IMR-90 (cell line): Measurements from ENCODE around the gene DGKH. TPM values are rescaled to one million over a fixed set of nuclear protein-coding genes. Genes with fewer than 3 reads are reported as not detected.
A peak's percentile ranks its signal among the peaks of the same experiment; 100 is the strongest.

Source experiments
- ATAC-seq: fragments of 200-7000 bp; cut with Tn5 transposase; 2 replicates; pipeline ENCODE4 v1.9.1; 2020; ENCODE audit warnings: low read depth, mild to moderate bottlenecking, moderate library complexity
- BruUV-seq: library from RNA; stranded (reverse); fragments of 400-500 nt; replicated peaks from 2 replicates; lab custom pipeline; 2021; lab: Mats Ljungman, UMichigan
- CTCF ChIA-PET: fragments of 300-600 bp; formaldehyde crosslinking; extraction: SDS; loops from one replicate; lab custom pipeline; 2021; ENCODE audit warnings: antibody characterized with exemption; lab: Yijun Ruan, JAX
- POLR2A ChIA-PET: fragments of 300-600 bp; sonication (Branson Sonifier 250); formaldehyde crosslinking; loops from one replicate; lab custom pipeline; 2022; ENCODE audit warnings: antibody characterized with exemption; ENCODE audit not compliant: unreplicated experiment; lab: Charles Lee
- DNase-seq: peaks from one replicate; pipeline ENCODE4 v3.0.0; 2013
- H2AFZ ChIP-seq: replicated peaks from 2 replicates; pipeline ENCODE3; 2013; ENCODE audit warnings: low read length, mild to moderate bottlenecking; ENCODE audit not compliant: poor library complexity
- H2AK5ac ChIP-seq: 2 replicates; pipeline ENCODE4 v1.6.1; 2013; ENCODE audit warnings: low read depth, low read length, inconsistent platforms
- H2AK9ac ChIP-seq: replicated peaks from 2 replicates; pipeline ENCODE3; 2013; ENCODE audit warnings: mild to moderate bottlenecking, low read depth, low read length, moderate library complexity; ENCODE audit not compliant: poor library complexity
- H2BK120ac ChIP-seq: 2 replicates; pipeline ENCODE4 v1.6.1; 2013; ENCODE audit warnings: low read depth, low read length, inconsistent platforms
- H2BK15ac ChIP-seq: 3 replicates; pipeline ENCODE4 v1.6.1; 2013; ENCODE audit warnings: low read depth, low read length, inconsistent platforms
- H2BK20ac ChIP-seq: 2 replicates; pipeline ENCODE4 v1.6.1; 2013; ENCODE audit warnings: low read depth, mild to moderate bottlenecking, inconsistent platforms, low read length, moderate library complexity
- H2BK5ac ChIP-seq: 2 replicates; pipeline ENCODE4 v1.6.1; 2013; ENCODE audit warnings: mild to moderate bottlenecking, low read depth, low read length, inconsistent platforms; ENCODE audit not compliant: poor library complexity, severe bottlenecking
- H3K14ac ChIP-seq: replicated peaks from 2 replicates; pipeline ENCODE4 v1.6.1; 2013; ENCODE audit warnings: low read depth, low read length, inconsistent platforms
- H3K18ac ChIP-seq: 2 replicates; pipeline ENCODE4 v1.6.1; 2013; ENCODE audit warnings: low read depth, low read length, control low read depth
- H3K23ac ChIP-seq: 2 replicates; pipeline ENCODE4 v1.6.1; 2013; ENCODE audit warnings: low read depth, low read length, inconsistent platforms
- H3K27ac ChIP-seq: 2 replicates; pipeline ENCODE4 v1.5.1; 2013; ENCODE audit warnings: mild to moderate bottlenecking, control low read depth, low read length; ENCODE audit not compliant: insufficient read depth
- H3K27me3 ChIP-seq: 2 replicates; pipeline ENCODE4 v1.6.1; 2013; ENCODE audit warnings: low read length; ENCODE audit not compliant: control insufficient read depth, insufficient read depth
- H3K36me3 ChIP-seq: 2 replicates; pipeline ENCODE4 v1.6.1; 2013; ENCODE audit warnings: low read length, mixed read lengths; ENCODE audit not compliant: control insufficient read depth, insufficient read depth
- H3K4ac ChIP-seq: 2 replicates; pipeline ENCODE4 v1.6.1; 2013; ENCODE audit warnings: low read depth, low read length, inconsistent platforms
- H3K4me1 ChIP-seq: 2 replicates; pipeline ENCODE4 v1.6.1; 2013; ENCODE audit warnings: low read length, mixed read lengths; ENCODE audit not compliant: control insufficient read depth, insufficient read depth
- H3K4me2 ChIP-seq: 2 replicates; pipeline ENCODE4 v1.6.1; 2013; ENCODE audit warnings: low read depth, mild to moderate bottlenecking, control low read depth, low read length, moderate library complexity
- H3K4me3 ChIP-seq: 2 replicates; pipeline ENCODE4 v1.5.1; 2013; ENCODE audit warnings: low read depth, mild to moderate bottlenecking, control low read depth, low read length, moderate library complexity; ENCODE audit not compliant: insufficient read depth
- H3K56ac ChIP-seq: 2 replicates; pipeline ENCODE4 v1.6.1; 2013; ENCODE audit warnings: low read length, inconsistent platforms; ENCODE audit not compliant: insufficient read depth; ENCODE audit errors: extremely low read depth
- H3K79me1 ChIP-seq, 2 experiments: 2 replicates each; pipeline ENCODE4 v1.6.1; 2013; ENCODE audit warnings: low read length in 2 of 2, inconsistent platforms in 1 of 2, low read depth in 1 of 2
- H3K9ac ChIP-seq: 2 replicates; pipeline ENCODE4 v1.6.1; 2013; ENCODE audit warnings: low read depth, low read length, control low read depth
- H3K9me1 ChIP-seq: 2 replicates; pipeline ENCODE4 v1.6.1; 2013; ENCODE audit warnings: low read length, inconsistent platforms; ENCODE audit not compliant: insufficient read depth
- H3K9me3 ChIP-seq: 2 replicates; pipeline ENCODE4 v1.6.1; 2013; ENCODE audit warnings: low read length; ENCODE audit not compliant: control insufficient read depth, insufficient read depth
- H4K20me1 ChIP-seq: 2 replicates; pipeline ENCODE4 v1.6.1; 2013; ENCODE audit warnings: low read length, inconsistent platforms; ENCODE audit not compliant: insufficient read depth
- H4K5ac ChIP-seq: 2 replicates; pipeline ENCODE4 v1.6.1; 2013; ENCODE audit warnings: mild to moderate bottlenecking, low read depth, low read length, control low read depth
- H4K8ac ChIP-seq, 2 experiments: 2 replicates each; pipeline ENCODE4 v1.6.1; 2013; ENCODE audit warnings: low read depth in 2 of 2, low read length in 2 of 2, control low read depth in 1 of 2, inconsistent platforms in 1 of 2
- H4K91ac ChIP-seq: 2 replicates; pipeline ENCODE4 v1.6.1; 2013; ENCODE audit warnings: low read depth, low read length, inconsistent platforms; ENCODE audit not compliant: insufficient read depth
- CEBPB ChIP-seq: IDR thresholded peaks from 2 replicates; pipeline ENCODE4 v1.6.1; 2012; ENCODE audit warnings: low read depth, low read length, improper control_type of control experiment
- CHD1 ChIP-seq: IDR thresholded peaks from 2 replicates; pipeline ENCODE4 v1.6.1; 2012; ENCODE audit warnings: low read depth, low read length, improper control_type of control experiment
- ELK1 ChIP-seq: fragments of 150-350 bp; IDR thresholded peaks from 2 replicates; pipeline ENCODE4 v1.6.1; 2016; ENCODE audit warnings: low read depth, mild to moderate bottlenecking, low read length, moderate library complexity, borderline replicate concordance
- FOS ChIP-seq: fragments of 150-350 bp; IDR thresholded peaks from 2 replicates; pipeline ENCODE4 v1.6.1; 2016; ENCODE audit warnings: low read depth, low read length
- MAZ ChIP-seq: IDR thresholded peaks from 2 replicates; pipeline ENCODE4 v1.6.1; 2012; ENCODE audit warnings: low read depth, mild to moderate bottlenecking, low read length, improper control_type of control experiment, moderate library complexity, borderline replicate concordance
- RAD21 ChIP-seq: IDR thresholded peaks from 2 replicates; pipeline ENCODE4 v1.6.1; 2012; ENCODE audit warnings: low read length, improper control_type of control experiment
- RFX5 ChIP-seq: IDR thresholded peaks from 2 replicates; pipeline ENCODE4 v1.8.0; 2012; ENCODE audit warnings: low read depth, mild to moderate bottlenecking, low read length, moderate library complexity
- USF2 ChIP-seq: fragments of 150-350 bp; IDR thresholded peaks from 2 replicates; pipeline ENCODE4 v1.6.1; 2017; ENCODE audit warnings: mild to moderate bottlenecking, antibody characterized with exemption, low read length, low read depth
- WGBS, 2 experiments: methylation state at CpG; one replicate each; pipeline versions ENCODE4 v1.1.5 to v1.1.7; 2013; ENCODE audit warnings: missing lambda C conversion rate in 2 of 2; ENCODE audit not compliant: insufficient read length in 1 of 2; ENCODE audit errors: extremely low coverage in 2 of 2; 5-methylcytosine and 5-hydroxymethylcytosine counted together
- dilution Hi-C: fragments of 300-500 bp; cut with HindIII; formaldehyde crosslinking; loops from one replicate; pipeline ENCODE4 v1.14.3; 2018; ENCODE audit warnings: low sequenced_read_pairs; ENCODE audit not compliant: unreplicated experiment
- in situ Hi-C: fragments of 300-500 bp; cut with MboI; formaldehyde crosslinking; loops from 3 replicates; pipeline ENCODE4 v1.14.3; 2019; ENCODE audit warnings: low sequenced_read_pairs, inconsistent platforms, mixed read lengths
- intact Hi-C: fragments of 100-400 bp; cut with micrococcal nuclease; formaldehyde crosslinking; loops from 2 replicates; pipeline ENCODE4 v1.10.0; 2022
- polyA plus RNA-seq, 3 experiments: library from polyadenylated mRNA; depleted of rRNA; stranded (reverse); fragments of >200 nt; gene quantifications; 2 replicates each; pipeline ENCODE4 v1.2.3, GENCODE V29; 2012; ENCODE audit warnings: low replicate concordance in 1 of 3
- total RNA-seq: library from RNA; depleted of rRNA; stranded (reverse); fragments of >200 nt; gene quantifications from 2 replicates; pipeline ENCODE4 v1.2.3, GENCODE V29; 2012

DGKH gene
- total and polyA plus RNA-seq, 2 of the 4 experiments (the other 2 are of a cell fraction): 2.0 to 13.4 TPM

- TF ChIP-seq RAD21 (no peak), ELK1 (no peak), USF2 (no peak), FOS (no peak), RFX5 (no peak), MAZ (no peak), CHD1 (no peak), CEBPB (no peak)
- POLR2A ChIA-PET: no interaction called here
- BruUV-seq: no TSS peak
- H3K4ac ChIP-seq: peak overlapping the region; percentile 33; the same call in 1 of the 2 replicates
- intact Hi-C loops (no loop called here), dilution Hi-C loops (no loop called here), in situ Hi-C loops (no loop called here)
- H3K4me1 ChIP-seq: peaks cover 2% of the 10 kb centered on the region; the same call in 1 of the 2 replicates
- H3K4me3 ChIP-seq: peak overlapping the region; percentile 73
- no peaks in the 10 kb centered on the region for H3K9me3 ChIP-seq
- peak overlapping the region; percentile 3 to 76; a peak in 2 of 4 replicates for H4K8ac ChIP-seq
- H3K4me2 ChIP-seq: peak overlapping the region; percentile 97
- H4K20me1 ChIP-seq: no peaks in the 10 kb centered on the region
- DNase-seq (no peak), ATAC-seq (no peak)
- WGBS, 2 experiments: no CpG with 5 or more reads among the region's 4 CpGs
- H3K23ac ChIP-seq: peak overlapping the region; percentile 83
- H2AK9ac ChIP-seq: no peak overlapping the region
- H3K79me1 ChIP-seq: peaks cover 17 to 56% of the 10 kb centered on the region in 2 experiments
- peak overlapping the region; percentile 77 for H3K9ac ChIP-seq
- H2BK20ac ChIP-seq: no peak overlapping the region
- H3K36me3 ChIP-seq: no peaks in the 10 kb centered on the region
- H3K27me3 ChIP-seq: no peaks in the 10 kb centered on the region
- H3K27ac ChIP-seq: peak overlapping the region; percentile 74
- 0 out of 2 replicates have a peak overlapping the region, but pooled peaks have one; percentile 54 for H4K91ac ChIP-seq
- H2BK15ac ChIP-seq: no peak overlapping the region
- H3K18ac ChIP-seq: no peak overlapping the region
- H2BK120ac ChIP-seq: no peak overlapping the region
- CTCF ChIA-PET: no interaction called here
- peak overlapping the region; percentile 40 for H3K56ac ChIP-seq
- peak overlapping the region; percentile 14 for H3K14ac ChIP-seq
- peak overlapping the region; percentile 73 for H2BK5ac ChIP-seq
- peaks cover 6% of the 10 kb centered on the region for H3K9me1 ChIP-seq
- no peak overlapping the region for H4K5ac ChIP-seq
- peak overlapping the region; percentile 97 for H2AFZ ChIP-seq
- no peak overlapping the region for H2AK5ac ChIP-seq
Observed at GRCh38 chr13:42272804-42273175, 224.3 kb downstream of the DGKH start.
